ENCODE measurements around the gene PLEKHM3. TPM values are rescaled to one million over a fixed set of nuclear protein-coding genes. Genes with fewer than 3 reads are reported as not detected.

PLEKHM3 gene
- total RNA-seq, 1 experiment from 2014 or later = 6.8 TPM

- DNase-seq (ENCODE audit: low read depth) = no peak
These were observed 162.0 kb downstream of the PLEKHM3 start for GRCh38 chr2:207863345-207863744.

GRCh38 chr2:207861789-207862188 is 163.5 kb downstream of the PLEKHM3 start:
- DNase-seq (ENCODE audit: low read depth) = no peak

GRCh38 chr2:207860685-207861084 is 164.6 kb downstream of the PLEKHM3 start:
- DNase-seq (ENCODE audit: low read depth) = no peak

- DNase-seq (ENCODE audit: low read depth) = no peak
These were observed 169.7 kb downstream of the PLEKHM3 start for GRCh38 chr2:207855591-207855990.

GRCh38 chr2:207854484-207855440 is 170.6 kb downstream of the PLEKHM3 start:
- DNase-seq (ENCODE audit: low read depth) = peak; percentile 31

GRCh38 chr2:207852791-207853190 is 172.5 kb downstream of the PLEKHM3 start:
- no peak for DNase-seq (ENCODE audit: low read depth)

GRCh38 chr2:207849443-207849842 is 175.9 kb downstream of the PLEKHM3 start:
- no peak for DNase-seq (ENCODE audit: low read depth)

GRCh38 chr2:207848545-207848928 is 176.8 kb downstream of the PLEKHM3 start:
- no peak for DNase-seq (ENCODE audit: low read depth)

GRCh38 chr2:207847807-207848544 is 177.4 kb downstream of the PLEKHM3 start:
- no peak for DNase-seq (ENCODE audit: low read depth)

GRCh38 chr2:207847098-207847806 is 178.1 kb downstream of the PLEKHM3 start:
- no peak for DNase-seq (ENCODE audit: low read depth)

- no peak for DNase-seq (ENCODE audit: low read depth)
These were observed 180.0 kb downstream of the PLEKHM3 start for GRCh38 chr2:207845202-207845864.

- DNase-seq (ENCODE audit: low read depth) = no peak
These were observed 180.7 kb downstream of the PLEKHM3 start for GRCh38 chr2:207844648-207845047.

- DNase-seq (ENCODE audit: low read depth) = no peak
These were observed 185.2 kb downstream of the PLEKHM3 start for GRCh38 chr2:207840101-207840500.

- no peak for DNase-seq (ENCODE audit: low read depth)
These were observed 185.8 kb downstream of the PLEKHM3 start for GRCh38 chr2:207839575-207839974.

- no peak for DNase-seq (ENCODE audit: low read depth)
These were observed 186.3 kb downstream of the PLEKHM3 start for GRCh38 chr2:207839028-207839427.

GRCh38 chr2:207836521-207837133 is 188.7 kb downstream of the PLEKHM3 start:
- no peak for DNase-seq (ENCODE audit: low read depth)

- DNase-seq (ENCODE audit: low read depth) = no peak
These were observed 189.5 kb downstream of the PLEKHM3 start for GRCh38 chr2:207835805-207836204.

- DNase-seq (ENCODE audit: low read depth) = peak; percentile 22
These were observed 192.0 kb downstream of the PLEKHM3 start for GRCh38 chr2:207833251-207833751.

GRCh38 chr2:207831584-207832248 is 193.6 kb downstream of the PLEKHM3 start:
- no peak for DNase-seq (ENCODE audit: low read depth)

- no peak for DNase-seq (ENCODE audit: low read depth)
These were observed 194.4 kb downstream of the PLEKHM3 start for GRCh38 chr2:207830778-207831438.
